Measurements from ENCODE around the gene CREBBP. TPM values are rescaled to one million over a fixed set of nuclear protein-coding genes. Genes with fewer than 3 reads are reported as not detected.

Gene CREBBP
- total and polyA plus RNA-seq, 9 of the 15 experiments (the other 6 are each of a cell fraction or from before 2014, with no cell fraction given), result 0.70 to 24.8 (median 5.6) TPM

- TF ChIP-seq, protein P1, sequence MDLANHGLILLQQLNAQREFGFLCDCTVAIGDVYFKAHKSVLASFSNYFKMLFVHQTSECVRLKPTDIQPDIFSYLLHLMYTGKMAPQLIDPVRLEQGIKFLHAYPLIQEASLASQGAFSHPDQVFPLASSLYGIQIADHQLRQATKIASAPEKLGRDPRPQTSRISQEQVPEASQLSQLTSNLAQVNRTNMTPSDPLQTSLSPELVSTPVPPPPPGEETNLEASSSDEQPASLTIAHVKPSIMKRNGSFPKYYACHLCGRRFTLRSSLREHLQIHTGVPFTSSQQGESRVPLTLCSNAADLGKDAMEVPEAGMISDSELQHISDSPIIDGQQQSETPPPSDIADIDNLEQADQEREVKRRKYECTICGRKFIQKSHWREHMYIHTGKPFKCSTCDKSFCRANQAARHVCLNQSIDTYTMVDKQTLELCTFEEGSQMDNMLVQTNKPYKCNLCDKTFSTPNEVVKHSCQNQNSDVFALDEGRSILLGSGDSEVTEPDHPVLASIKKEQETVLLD (IDR thresholded peaks at IDR 0.05), result no peak
- TF ChIP-seq, protein P2, sequence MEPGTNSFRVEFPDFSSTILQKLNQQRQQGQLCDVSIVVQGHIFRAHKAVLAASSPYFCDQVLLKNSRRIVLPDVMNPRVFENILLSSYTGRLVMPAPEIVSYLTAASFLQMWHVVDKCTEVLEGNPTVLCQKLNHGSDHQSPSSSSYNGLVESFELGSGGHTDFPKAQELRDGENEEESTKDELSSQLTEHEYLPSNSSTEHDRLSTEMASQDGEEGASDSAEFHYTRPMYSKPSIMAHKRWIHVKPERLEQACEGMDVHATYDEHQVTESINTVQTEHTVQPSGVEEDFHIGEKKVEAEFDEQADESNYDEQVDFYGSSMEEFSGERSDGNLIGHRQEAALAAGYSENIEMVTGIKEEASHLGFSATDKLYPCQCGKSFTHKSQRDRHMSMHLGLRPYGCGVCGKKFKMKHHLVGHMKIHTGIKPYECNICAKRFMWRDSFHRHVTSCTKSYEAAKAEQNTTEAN (CRISPR knock-in tag; IDR thresholded peaks at IDR 0.05), result no peak
- peak; percentile 66 for TF ChIP-seq FOSL1 (tag; conservative IDR thresholded peaks at IDR 0.05)
- no peak for TF ChIP-seq STAT5A (IDR thresholded peaks at IDR 0.05; ENCODE audit: borderline replicate concordance, low read length)
- no peak for TF ChIP-seq MTA2 (IDR thresholded peaks at IDR 0.05; ENCODE audit: low read depth)
- no peak for TF ChIP-seq POLR2B (IDR thresholded peaks at IDR 0.05; ENCODE audit: low read depth, partially characterized antibody)
- no peak for TF ChIP-seq ELF2 (CRISPR knock-in tag; IDR thresholded peaks at IDR 0.05)
- peak; percentile 83 for TF ChIP-seq RBFOX2 (IDR thresholded peaks at IDR 0.05; ENCODE audit: low read depth, low read length)
- no peak for TF ChIP-seq TAF15 (IDR thresholded peaks at IDR 0.05; ENCODE audit: low read depth, low read length)
- TF ChIP-seq POU5F1 (IDR thresholded peaks at IDR 0.05; ENCODE audit: borderline replicate concordance, low read depth, low read length, partially characterized antibody), result no peak
- TF ChIP-seq PCBP1 (IDR thresholded peaks at IDR 0.05; ENCODE audit: low read depth, low read length, poor library complexity, severe bottlenecking), result peak; percentile 16
- TF ChIP-seq ZNF23 (CRISPR knock-in tag; IDR thresholded peaks at IDR 0.05), result no peak
- TF ChIP-seq, protein P3, sequence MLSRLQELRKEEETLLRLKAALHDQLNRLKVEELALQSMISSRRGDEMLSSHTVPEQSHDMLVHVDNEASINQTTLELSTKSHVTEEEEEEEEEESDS (CRISPR knock-in tag; IDR thresholded peaks at IDR 0.05), result no peak
- no peak for TF ChIP-seq ATF2 (CRISPR knock-in tag; IDR thresholded peaks at IDR 0.05)
- 0 out of 2 replicates have a peak, but pooled peaks have one; percentile 6 for TF ChIP-seq TFAP4 (CRISPR knock-in tag; IDR thresholded peaks at IDR 0.05; ENCODE audit: borderline replicate concordance)
- no peak for TF ChIP-seq STAG1 (CRISPR knock-in tag; IDR thresholded peaks at IDR 0.05; ENCODE audit: borderline replicate concordance)
- TF ChIP-seq ZBTB5 (IDR thresholded peaks at IDR 0.05), result no peak
- no peak for TF ChIP-seq SREBF2 (CRISPR knock-in tag; IDR thresholded peaks at IDR 0.05)
- no peak for TF ChIP-seq PTRF (tag; IDR thresholded peaks at IDR 0.05)
- no peak for TF ChIP-seq TAF9B (IDR thresholded peaks at IDR 0.05; ENCODE audit: partially characterized antibody)
- peak; percentile 18; the same call in 1 of the 2 replicates for TF ChIP-seq SIN3B (IDR thresholded peaks at IDR 0.05; ENCODE audit: low read depth)
Observed at GRCh38 chr16:3880623-3881498, at the start of gene CREBBP (continued).

Measured in K562 (cell line).